NCI-H82 (cell line): ENCODE data around the gene FFAR4.

Experiments used
- DNase-seq: peaks from one replicate; lab custom pipeline; 2025; lab: John Stamatoyannopoulos, UW

FFAR4 gene

GRCh38 chr10:93599778-93600177 lies 33.3 kb downstream of the FFAR4 start:
- DNase-seq = no peak

- no peak for DNase-seq
Measured at GRCh38 chr10:93600446-93601145, 34.1 kb downstream of the FFAR4 start.

GRCh38 chr10:93601146-93601773 lies 34.8 kb downstream of the FFAR4 start, which contains the start of gene RBP4:
Gene RBP4 (minus strand): TSS chr10:93601235. CDS start chr10:93601028, 207 bp downstream.
- no peak for DNase-seq

GRCh38 chr10:93601774-93602162 lies 35.3 kb downstream of the FFAR4 start:
- DNase-seq = no peak

- no peak for DNase-seq
Measured at GRCh38 chr10:93603023-93603422, 36.6 kb downstream of the FFAR4 start.

- no peak for DNase-seq
Measured at GRCh38 chr10:93604146-93604545, 37.7 kb downstream of the FFAR4 start.

- DNase-seq = no peak
Measured at GRCh38 chr10:93608421-93608820, 42.0 kb downstream of the FFAR4 start.

- DNase-seq = peak; percentile 95
Measured at GRCh38 chr10:93612311-93612710, 45.8 kb downstream of the FFAR4 start, which contains the start of gene PDE6C. Gene PDE6C (plus strand): TSS chr10:93612537. CDS start chr10:93612726, 189 bp downstream.

GRCh38 chr10:93613126-93613525 lies 46.7 kb downstream of the FFAR4 start:
- DNase-seq = no peak

- DNase-seq = peak; percentile 93
Measured at GRCh38 chr10:93614101-93614825, 47.8 kb downstream of the FFAR4 start.

GRCh38 chr10:93615576-93616235 lies 49.2 kb downstream of the FFAR4 start:
- DNase-seq = no peak

- no peak for DNase-seq
Measured at GRCh38 chr10:93620925-93621324, 54.5 kb downstream of the FFAR4 start.

GRCh38 chr10:93622942-93623341 lies 56.5 kb downstream of the FFAR4 start:
- DNase-seq = no peak

GRCh38 chr10:93628858-93629257 lies 62.4 kb downstream of the FFAR4 start:
- DNase-seq = no peak

- peak; percentile 16 for DNase-seq
Measured at GRCh38 chr10:93629647-93630305, 63.3 kb downstream of the FFAR4 start.

GRCh38 chr10:93630625-93631557 lies 64.4 kb downstream of the FFAR4 start:
- DNase-seq = peak; percentile 83
